ENCODE data around the gene AK1. TPM values are rescaled to one million over a fixed set of nuclear protein-coding genes. Genes with fewer than 3 reads are reported as not detected.

AK1 gene
- total and polyA plus RNA-seq, 7 donors, result 310 to 854 (median 778) TPM

DNA sequence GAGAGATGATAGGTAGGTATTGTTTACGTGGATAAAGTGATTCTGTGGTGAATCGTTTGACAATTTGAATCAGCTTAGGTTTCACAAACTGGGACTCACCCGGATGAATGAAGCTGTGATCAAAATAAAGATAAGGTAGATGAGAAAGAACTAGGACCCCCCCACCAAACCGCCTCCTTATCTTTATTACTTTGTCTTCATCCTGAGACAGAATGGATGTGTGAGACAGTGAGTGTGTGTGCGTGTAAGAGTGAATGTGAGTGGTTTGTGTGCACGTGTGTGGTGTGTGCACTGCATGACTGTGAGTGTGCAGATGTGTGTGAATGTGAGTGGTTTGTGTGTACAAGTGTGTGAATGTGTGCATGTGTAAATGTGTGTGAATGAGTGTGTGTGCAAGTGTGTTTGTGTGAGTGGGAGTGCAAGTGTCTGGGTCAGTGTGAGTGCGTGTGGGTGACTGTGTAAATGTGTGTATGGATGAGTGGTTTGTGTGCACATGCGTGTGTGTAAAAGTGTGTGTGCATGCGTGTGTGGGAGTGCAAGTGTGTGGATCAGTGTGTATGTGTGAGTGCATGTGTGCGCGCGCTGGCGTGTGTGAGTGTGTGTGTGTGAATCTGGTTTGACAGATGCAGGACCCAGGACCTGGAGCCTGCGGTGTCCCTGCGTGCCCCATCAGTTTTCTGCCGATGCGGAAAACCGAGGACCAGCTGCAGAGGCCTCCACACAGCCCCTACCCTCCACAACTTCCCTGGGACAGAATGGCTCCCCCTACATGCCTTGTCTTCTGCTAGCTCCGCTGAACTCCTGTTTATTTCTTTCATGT lies 11.6 kb downstream of the AK1 start:
- 65 to 69% (median 66%) methylated on average over 19 of the region's 19 CpGs for whole genome bisulfite sequencing, 3 donors
- DNase-seq (no peak), ATAC-seq (no peak)
- Histone ChIP-seq H3K4me1 (peaks cover 30% of the 10 kb centered on the region), H3K9me3 (no peaks in the 10 kb centered on the region), H3K27me3 (ENCODE audit: insufficient read depth in 3 of 3, low read length in 2 of 3) (no peaks in the 10 kb centered on the region), H3K27ac (no peak overlapping the region), H3K4me3 (no peak overlapping the region), H3K36me3 (ENCODE audit: insufficient read depth in 1 of 2, low read depth in 1 of 2) (peaks cover 0 to 47% of the 10 kb centered on the region in 2 donors)
- TF ChIP-seq, protein P1, sequence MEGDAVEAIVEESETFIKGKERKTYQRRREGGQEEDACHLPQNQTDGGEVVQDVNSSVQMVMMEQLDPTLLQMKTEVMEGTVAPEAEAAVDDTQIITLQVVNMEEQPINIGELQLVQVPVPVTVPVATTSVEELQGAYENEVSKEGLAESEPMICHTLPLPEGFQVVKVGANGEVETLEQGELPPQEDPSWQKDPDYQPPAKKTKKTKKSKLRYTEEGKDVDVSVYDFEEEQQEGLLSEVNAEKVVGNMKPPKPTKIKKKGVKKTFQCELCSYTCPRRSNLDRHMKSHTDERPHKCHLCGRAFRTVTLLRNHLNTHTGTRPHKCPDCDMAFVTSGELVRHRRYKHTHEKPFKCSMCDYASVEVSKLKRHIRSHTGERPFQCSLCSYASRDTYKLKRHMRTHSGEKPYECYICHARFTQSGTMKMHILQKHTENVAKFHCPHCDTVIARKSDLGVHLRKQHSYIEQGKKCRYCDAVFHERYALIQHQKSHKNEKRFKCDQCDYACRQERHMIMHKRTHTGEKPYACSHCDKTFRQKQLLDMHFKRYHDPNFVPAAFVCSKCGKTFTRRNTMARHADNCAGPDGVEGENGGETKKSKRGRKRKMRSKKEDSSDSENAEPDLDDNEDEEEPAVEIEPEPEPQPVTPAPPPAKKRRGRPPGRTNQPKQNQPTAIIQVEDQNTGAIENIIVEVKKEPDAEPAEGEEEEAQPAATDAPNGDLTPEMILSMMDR (IDR thresholded peaks at IDR 0.05), result no peak
- intact Hi-C loops (cut with DNase I), result loop anchor here in 1 of 2 donors (5.0 kb wide), 1 partner anchor 64 kb away; the partner anchor contains the start of gene FPGS

- no peaks in the 10 kb centered on the region for H3K9me3 ChIP-seq
- TF ChIP-seq, protein P1 (IDR thresholded peaks at IDR 0.05), result no peak
- intact Hi-C loops (cut with DNase I), result no loop called here
- no peak overlapping the region for H3K4me3 ChIP-seq
- ATAC-seq, result no peak
- DNase-seq, result no peak
- peaks cover 0 to 24% of the 10 kb centered on the region in 2 donors for H3K36me3 ChIP-seq (ENCODE audit: insufficient read depth in 1 of 2, low read depth in 1 of 2)
- H3K27me3 ChIP-seq (ENCODE audit: insufficient read depth in 3 of 3, low read length in 2 of 3), result no peaks in the 10 kb centered on the region
- 64 to 72% (median 68%) methylated on average over 13 of the region's 13 CpGs for WGBS, 3 donors
- H3K27ac ChIP-seq, result peak overlapping the region; percentile 76
- H3K4me1 ChIP-seq, result peaks cover 31% of the 10 kb centered on the region
These were observed 14.3 kb downstream of the AK1 start for GRCh38 chr9:127863191-127863621.

GRCh38 chr9:127862075-127863011 lies 15.1 kb downstream of the AK1 start:
- Histone ChIP-seq H3K36me3 (ENCODE audit: insufficient read depth in 1 of 2, low read depth in 1 of 2) (peaks cover 0 to 15% of the 10 kb centered on the region in 2 donors), H3K4me3 (no peak overlapping the region), H3K4me1 (peaks cover 36% of the 10 kb centered on the region), H3K9me3 (no peaks in the 10 kb centered on the region), H3K27ac (peak overlapping the region; percentile 76), H3K27me3 (ENCODE audit: insufficient read depth in 3 of 3, low read length in 2 of 3) (no peaks in the 10 kb centered on the region)
- TF ChIP-seq, protein P1 (IDR thresholded peaks at IDR 0.05), result no peak
- intact Hi-C loops (cut with DNase I), result no loop called here
- ATAC-seq (peak; percentile 54 to 68 (median 62)), DNase-seq (peak; percentile 75 to 89)
- WGBS, 3 donors, result 31 to 45% (median 40%) methylated on average over 29 of the region's 29 CpGs

GRCh38 chr9:127860779-127861178 lies 16.7 kb downstream of the AK1 start:
- H3K4me3 ChIP-seq, result no peak overlapping the region
- WGBS, 3 donors, result 87 to 90% (median 88%) methylated on average over 11 of the region's 11 CpGs
- intact Hi-C loops (cut with DNase I), result no loop called here
- peaks cover 0 to 3% of the 10 kb centered on the region in 2 donors for H3K36me3 ChIP-seq (ENCODE audit: insufficient read depth in 1 of 2, low read depth in 1 of 2)
- peak overlapping the region; percentile 76 for H3K27ac ChIP-seq
- TF ChIP-seq, protein P1 (IDR thresholded peaks at IDR 0.05), result no peak
- ATAC-seq, result no peak
- no peak for DNase-seq
- no peaks in the 10 kb centered on the region for H3K9me3 ChIP-seq
- peaks cover 38% of the 10 kb centered on the region for H3K4me1 ChIP-seq
- H3K27me3 ChIP-seq (ENCODE audit: insufficient read depth in 3 of 3, low read length in 2 of 3), result no peaks in the 10 kb centered on the region

All from psoas muscle (tissue), 8 donors.